HG03520 (cell line): ENCODE measurements around the gene CTDNEP1.
"Not testable (repeated sequence)": the region's sequence is repeated elsewhere in the genome, so short reads cannot be mapped to it uniquely, and the experiment has no call there.

ENCODE experiments used
- ATAC-seq: cut with Tn5 transposase; IDR thresholded peaks from one replicate; pipeline ENCODE4 v1.9.1; 2021; ENCODE audit warnings: mild to moderate bottlenecking, moderate library complexity; ENCODE audit not compliant: unreplicated experiment

The CTDNEP1 gene

GRCh38 chr17:7249214-7249613 lies 2.3 kb downstream of the CTDNEP1 start:
- no peak for ATAC-seq

- ATAC-seq = no peak
Measured at GRCh38 chr17:7248796-7249195, 2.7 kb downstream of the CTDNEP1 start.

GRCh38 chr17:7246779-7247178 lies 4.8 kb downstream of the CTDNEP1 start:
- ATAC-seq = no peak

GRCh38 chr17:7243838-7244237 lies 7.7 kb downstream of the CTDNEP1 start:
- ATAC-seq = not testable (repeated sequence)

- no peak for ATAC-seq
Measured at GRCh38 chr17:7243453-7243729, 8.1 kb downstream of the CTDNEP1 start.

GRCh38 chr17:7242717-7243452 lies 8.6 kb downstream of the CTDNEP1 start:
- peak; percentile 33 for ATAC-seq

GRCh38 chr17:7241783-7242716 lies 9.5 kb downstream of the CTDNEP1 start, which contains the start of gene GABARAP:
Gene GABARAP, minus strand, starts transcription at chr17:7242449. Its CDS starts 119 bp downstream, at chr17:7242330.
- ATAC-seq = peak; percentile 26

GRCh38 chr17:7241090-7241733 lies 10.3 kb downstream of the CTDNEP1 start:
- ATAC-seq = no peak

- no peak for ATAC-seq
Measured at GRCh38 chr17:7240375-7240774, 11.2 kb downstream of the CTDNEP1 start.

- ATAC-seq = peak; percentile 39
Measured at GRCh38 chr17:7239091-7240027, 12.2 kb downstream of the CTDNEP1 start, which contains the start of gene PHF23. Gene PHF23, minus strand, starts transcription at chr17:7239457. Its CDS starts 178 bp downstream, at chr17:7239279.

- no peak for ATAC-seq
Measured at GRCh38 chr17:7238420-7239090, 13.0 kb downstream of the CTDNEP1 start.

GRCh38 chr17:7237761-7238419 lies 13.6 kb downstream of the CTDNEP1 start:
- no peak for ATAC-seq

GRCh38 chr17:7237266-7237760 lies 14.2 kb downstream of the CTDNEP1 start:
- ATAC-seq = no peak

GRCh38 chr17:7236808-7237207 lies 14.7 kb downstream of the CTDNEP1 start:
- no peak for ATAC-seq

- no peak for ATAC-seq
Measured at GRCh38 chr17:7235693-7236665, 15.6 kb downstream of the CTDNEP1 start.

GRCh38 chr17:7234083-7234951 lies 17.2 kb downstream of the CTDNEP1 start, which contains the start of gene DVL2:
Gene DVL2, minus strand, starts transcription at chr17:7234517. Its CDS starts 255 bp downstream, at chr17:7234262.
- ATAC-seq = peak; percentile 44

- no peak for ATAC-seq
Measured at GRCh38 chr17:7233701-7234082, 17.8 kb downstream of the CTDNEP1 start.
